ENCODE results near the gene BEND6. TPM values are rescaled to one million over a fixed set of nuclear protein-coding genes. Genes with fewer than 3 reads are reported as not detected.

BEND6 gene
- total and polyA plus RNA-seq, 2 of the 13 experiments (the other 11 are each of a cell fraction or from before 2014, with no cell fraction given): 0.20 to 0.21 TPM

DNA sequence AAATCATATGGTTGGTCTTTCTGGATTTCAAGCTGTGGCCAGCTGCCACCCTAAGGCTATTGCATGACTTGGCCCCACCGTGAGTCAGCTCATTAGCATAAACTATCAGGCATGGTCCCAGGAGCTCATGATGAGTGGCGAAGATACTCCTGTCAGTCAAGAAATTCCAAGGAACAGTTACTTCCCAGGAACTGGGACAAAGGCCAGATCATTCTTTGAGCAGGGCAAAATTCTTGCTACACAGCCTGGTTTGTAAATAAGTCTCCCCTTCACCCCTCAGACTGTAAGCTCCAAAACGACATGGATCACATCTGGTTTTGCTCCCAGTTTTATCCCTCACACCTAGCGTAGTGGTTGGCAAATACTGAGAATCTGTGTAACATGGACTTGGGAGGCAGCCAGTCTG lies 58.6 kb downstream of the BEND6 start:
- Histone ChIP-seq H2AFZ (ENCODE audit: low read length) (no peak overlapping the region), H3K36me3 (replicated peaks in 1 of 2; ENCODE audit: control insufficient read depth in 1 of 2, insufficient read depth in 2 of 2, low read length in 2 of 2) (no peaks in the 10 kb centered on the region), H3K27me3 (ENCODE audit: control insufficient read depth in 1 of 2, insufficient read depth in 2 of 2, low read length in 2 of 2) (peaks cover 0 to 4% of the 10 kb centered on the region in 2 experiments; a peak in 1 of 5 replicates), H3K4me2 (ENCODE audit: low read depth, low read length) (no peak overlapping the region), H3K9me3 (ENCODE audit: low read length) (no peaks in the 10 kb centered on the region), H3K9ac (ENCODE audit: insufficient read depth, low read depth, low read length) (no peak overlapping the region), H3K4me1 (ENCODE audit: insufficient read depth, low read length) (no peaks in the 10 kb centered on the region), H4K20me1 (ENCODE audit: insufficient read depth, low read length) (no peaks in the 10 kb centered on the region), H3K27ac (ENCODE audit: extremely low read length, insufficient read depth, low read length) (no peak overlapping the region), H3K79me2 (ENCODE audit: insufficient read depth, low read length) (no peaks in the 10 kb centered on the region), H3K4me3 (replicated peaks in 1 of 3; ENCODE audit: insufficient read depth in 1 of 3, low read depth in 2 of 3, low read length in 3 of 3) (no peak overlapping the region)
- BruUV-seq (replicated peaks): no TSS peak
- WGBS (ENCODE audit: low lambda C conversion rate): 6% methylated on average over 4 of the region's 4 CpGs
- ATAC-seq: no peak
- no peak for FAIRE-seq
- in situ Hi-C loops (cut with HindIII; ENCODE audit: extremely low pct_ligation_motif_present, low pct_unique_long_range_greater_than_20kb) (loop anchor here (10.0 kb wide), 1 partner anchor 109 kb away; no protein-coding TSS in a partner anchor), intact Hi-C loops (cut with micrococcal nuclease; ENCODE audit: unreplicated experiment) (no loop called here)
- POLR2A ChIA-PET: no interaction called here
- TF ChIP-seq, protein P1, sequence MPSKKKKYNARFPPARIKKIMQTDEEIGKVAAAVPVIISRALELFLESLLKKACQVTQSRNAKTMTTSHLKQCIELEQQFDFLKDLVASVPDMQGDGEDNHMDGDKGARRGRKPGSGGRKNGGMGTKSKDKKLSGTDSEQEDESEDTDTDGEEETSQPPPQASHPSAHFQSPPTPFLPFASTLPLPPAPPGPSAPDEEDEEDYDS (CRISPR knock-in tag; IDR thresholded peaks at IDR 0.05): no peak
- TF ChIP-seq ZFP36 (IDR thresholded peaks at IDR 0.05; ENCODE audit: borderline replicate concordance, low read depth, low read length, partially characterized antibody) (no peak), NRL (CRISPR knock-in tag; IDR thresholded peaks at IDR 0.05; ENCODE audit: borderline replicate concordance) (no peak), SRY (CRISPR knock-in tag; IDR thresholded peaks at IDR 0.05) (no peak), ZSCAN29 (CRISPR knock-in tag; conservative IDR thresholded peaks at IDR 0.05) (no peak), ZNF432 (CRISPR knock-in tag; IDR thresholded peaks at IDR 0.05; ENCODE audit: borderline replicate concordance) (no peak), MEF2D (CRISPR knock-in tag; IDR thresholded peaks at IDR 0.05) (no peak), ZNF331 (CRISPR knock-in tag; IDR thresholded peaks at IDR 0.05) (no peak), POLR2A (IDR thresholded peaks at IDR 0.05; ENCODE audit: insufficient read depth in 1 of 2, low read depth in 2 of 2, low read length in 2 of 2) (no peak), NR1H2 (CRISPR knock-in tag; IDR thresholded peaks at IDR 0.05; ENCODE audit: borderline replicate concordance, low read depth) (no peak), ZNF788 (CRISPR knock-in tag; IDR thresholded peaks at IDR 0.05; ENCODE audit: borderline replicate concordance) (no peak), ERF (CRISPR knock-in tag; IDR thresholded peaks at IDR 0.05) (no peak), ZNF10 (CRISPR knock-in tag; IDR thresholded peaks at IDR 0.05; ENCODE audit: borderline replicate concordance, low read depth) (no peak), TCF7 (IDR thresholded peaks at IDR 0.05; ENCODE audit: low read depth) (no peak), CBFB (CRISPR knock-in tag; IDR thresholded peaks at IDR 0.05) (no peak), ZNF441 (CRISPR knock-in tag; IDR thresholded peaks at IDR 0.05; ENCODE audit: borderline replicate concordance) (no peak), ZNF775 (CRISPR knock-in tag; IDR thresholded peaks at IDR 0.05; ENCODE audit: borderline replicate concordance) (no peak)
- TF ChIP-seq, protein P2, sequence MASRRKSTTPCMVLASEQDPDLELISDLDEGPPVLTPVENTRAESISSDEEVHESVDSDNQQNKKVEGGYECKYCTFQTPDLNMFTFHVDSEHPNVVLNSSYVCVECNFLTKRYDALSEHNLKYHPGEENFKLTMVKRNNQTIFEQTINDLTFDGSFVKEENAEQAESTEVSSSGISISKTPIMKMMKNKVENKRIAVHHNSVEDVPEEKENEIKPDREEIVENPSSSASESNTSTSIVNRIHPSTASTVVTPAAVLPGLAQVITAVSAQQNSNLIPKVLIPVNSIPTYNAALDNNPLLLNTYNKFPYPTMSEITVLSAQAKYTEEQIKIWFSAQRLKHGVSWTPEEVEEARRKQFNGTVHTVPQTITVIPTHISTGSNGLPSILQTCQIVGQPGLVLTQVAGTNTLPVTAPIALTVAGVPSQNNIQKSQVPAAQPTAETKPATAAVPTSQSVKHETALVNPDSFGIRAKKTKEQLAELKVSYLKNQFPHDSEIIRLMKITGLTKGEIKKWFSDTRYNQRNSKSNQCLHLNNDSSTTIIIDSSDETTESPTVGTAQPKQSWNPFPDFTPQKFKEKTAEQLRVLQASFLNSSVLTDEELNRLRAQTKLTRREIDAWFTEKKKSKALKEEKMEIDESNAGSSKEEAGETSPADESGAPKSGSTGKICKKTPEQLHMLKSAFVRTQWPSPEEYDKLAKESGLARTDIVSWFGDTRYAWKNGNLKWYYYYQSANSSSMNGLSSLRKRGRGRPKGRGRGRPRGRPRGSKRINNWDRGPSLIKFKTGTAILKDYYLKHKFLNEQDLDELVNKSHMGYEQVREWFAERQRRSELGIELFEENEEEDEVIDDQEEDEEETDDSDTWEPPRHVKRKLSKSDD (CRISPR knock-in tag; IDR thresholded peaks at IDR 0.05; ENCODE audit: low read depth): no peak
- TF ChIP-seq, protein P3, sequence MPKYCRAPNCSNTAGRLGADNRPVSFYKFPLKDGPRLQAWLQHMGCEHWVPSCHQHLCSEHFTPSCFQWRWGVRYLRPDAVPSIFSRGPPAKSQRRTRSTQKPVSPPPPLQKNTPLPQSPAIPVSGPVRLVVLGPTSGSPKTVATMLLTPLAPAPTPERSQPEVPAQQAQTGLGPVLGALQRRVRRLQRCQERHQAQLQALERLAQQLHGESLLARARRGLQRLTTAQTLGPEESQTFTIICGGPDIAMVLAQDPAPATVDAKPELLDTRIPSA (CRISPR knock-in tag; IDR thresholded peaks at IDR 0.05; ENCODE audit: borderline replicate concordance): no peak
- TF ChIP-seq, protein P4, sequence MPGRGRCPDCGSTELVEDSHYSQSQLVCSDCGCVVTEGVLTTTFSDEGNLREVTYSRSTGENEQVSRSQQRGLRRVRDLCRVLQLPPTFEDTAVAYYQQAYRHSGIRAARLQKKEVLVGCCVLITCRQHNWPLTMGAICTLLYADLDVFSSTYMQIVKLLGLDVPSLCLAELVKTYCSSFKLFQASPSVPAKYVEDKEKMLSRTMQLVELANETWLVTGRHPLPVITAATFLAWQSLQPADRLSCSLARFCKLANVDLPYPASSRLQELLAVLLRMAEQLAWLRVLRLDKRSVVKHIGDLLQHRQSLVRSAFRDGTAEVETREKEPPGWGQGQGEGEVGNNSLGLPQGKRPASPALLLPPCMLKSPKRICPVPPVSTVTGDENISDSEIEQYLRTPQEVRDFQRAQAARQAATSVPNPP (CRISPR knock-in tag; IDR thresholded peaks at IDR 0.05): no peak
- CTCF ChIA-PET (ENCODE audit: low intra/inter-chr PET ratio, low total read pairs): no interaction called here
- DNase-seq (ENCODE audit: low spot score): no peak
